DMS53 (cell line): ENCODE results near the gene ZNF683.
"Not testable (repeated sequence)": the region's sequence is repeated elsewhere in the genome, so short reads cannot be mapped to it uniquely, and the experiment has no call there.

Experiments used
- DNase-seq: peaks from one replicate; lab custom pipeline; 2025; lab: John Stamatoyannopoulos, UW

The ZNF683 gene

DNA sequence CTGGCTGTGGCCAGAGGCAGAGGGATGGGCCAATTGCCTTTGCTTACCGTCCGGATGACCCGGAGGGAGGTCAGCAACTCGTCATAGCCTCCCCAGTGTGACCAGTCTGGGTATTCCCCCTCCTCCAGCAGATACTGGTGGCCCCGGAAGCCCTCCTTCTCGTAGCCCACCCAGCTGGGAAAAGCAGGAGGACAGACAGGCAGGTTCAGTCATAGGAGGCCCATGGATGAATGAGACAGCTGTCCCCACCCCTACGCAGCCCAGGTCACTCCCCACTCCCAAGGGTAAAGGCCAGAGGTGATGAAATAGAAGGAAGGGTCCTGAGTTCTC lies 35.4 kb downstream of the ZNF683 start:
- no peak for DNase-seq

DNA sequence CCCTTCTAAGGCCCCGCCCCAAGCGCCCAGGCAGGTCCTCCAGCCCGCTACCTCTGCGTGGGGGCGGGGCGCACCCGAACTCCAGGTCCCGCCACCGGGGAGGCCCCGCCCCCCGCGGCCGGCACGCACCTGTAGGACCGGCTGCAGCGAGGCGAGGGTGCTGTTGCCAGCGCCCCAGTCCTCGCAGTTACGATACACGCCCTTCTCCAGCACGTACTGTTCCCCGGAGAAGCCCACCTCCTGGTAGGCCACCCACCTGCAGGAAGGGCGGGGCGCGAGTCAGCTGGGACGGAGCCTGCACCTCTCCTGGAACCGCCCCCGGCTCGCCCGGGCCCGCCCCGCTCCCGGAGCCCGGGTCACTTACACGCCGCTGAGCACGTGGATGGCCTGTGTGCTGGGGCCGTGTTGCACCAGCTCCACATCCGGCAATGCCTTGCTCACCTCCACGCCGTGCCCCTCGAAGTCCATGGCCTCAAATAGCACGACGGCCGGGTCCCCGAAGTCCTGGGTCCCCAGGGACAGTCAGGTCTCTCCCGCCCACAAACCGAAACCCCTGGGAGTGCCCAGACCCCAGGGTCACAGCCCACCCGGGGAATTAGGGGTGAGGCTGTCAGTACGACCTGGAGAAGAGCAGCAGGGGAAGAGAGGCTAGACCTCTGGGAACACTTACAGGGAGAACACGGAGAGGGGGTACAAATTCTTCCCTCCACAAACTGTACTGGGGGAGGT lies 35.9 kb downstream of the ZNF683 start:
- DNase-seq, result peak; percentile 97

DNA sequence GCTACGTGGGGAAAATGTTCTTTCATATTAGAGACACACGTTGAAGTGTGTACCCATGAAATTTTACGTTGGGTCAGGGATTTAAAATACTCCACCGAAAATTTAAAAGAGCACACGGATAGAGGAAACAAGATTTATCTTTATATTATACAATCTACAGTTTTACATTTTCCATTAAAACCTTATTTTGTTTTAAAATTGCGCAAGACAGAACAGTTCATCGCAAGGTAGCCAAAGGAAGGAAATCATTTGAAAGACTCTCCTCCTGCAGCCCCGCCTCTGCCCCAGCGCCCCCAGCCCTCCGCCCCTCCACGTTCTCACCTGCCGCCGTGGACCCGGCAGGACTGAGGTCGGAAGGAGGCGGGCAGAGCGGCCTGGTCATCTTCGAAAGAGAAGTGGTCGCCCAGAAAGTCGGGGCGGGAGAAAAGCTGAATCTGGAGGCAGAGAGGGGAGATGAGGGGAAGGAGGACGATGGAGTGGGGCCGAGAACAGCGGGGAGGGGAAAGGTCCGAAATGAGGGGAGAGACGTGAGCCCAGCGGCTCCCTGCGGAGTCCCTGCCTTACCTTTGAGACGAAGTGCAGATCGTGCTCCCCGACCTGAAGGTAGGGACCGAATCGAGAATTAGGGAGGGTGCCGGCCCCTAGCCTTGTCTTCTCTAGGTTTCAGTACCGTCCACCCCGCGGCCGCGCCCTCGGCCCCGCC lies 36.6 kb downstream of the ZNF683 start:
- no peak for DNase-seq

DNA sequence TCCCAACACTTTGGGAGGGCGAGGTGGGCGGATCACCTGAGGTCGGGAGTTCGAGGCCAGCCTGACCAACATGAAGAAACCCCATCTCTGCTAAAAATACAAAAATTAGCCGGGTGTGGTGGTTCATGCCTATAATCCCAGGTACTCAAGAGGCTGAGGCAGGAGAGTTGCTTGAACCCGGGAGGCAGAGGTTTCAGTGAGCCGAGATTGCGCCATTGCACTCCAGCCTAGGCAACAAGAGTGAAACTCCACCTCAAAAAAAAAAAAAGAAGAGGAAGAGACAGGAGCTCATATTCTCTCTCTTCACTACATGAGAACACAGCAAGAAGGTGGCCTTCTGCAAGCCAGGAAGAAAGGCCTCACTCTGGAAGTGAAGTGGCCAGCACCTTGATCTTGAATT lies 39.2 kb downstream of the ZNF683 start:
- DNase-seq, result not testable (repeated sequence)

DNA sequence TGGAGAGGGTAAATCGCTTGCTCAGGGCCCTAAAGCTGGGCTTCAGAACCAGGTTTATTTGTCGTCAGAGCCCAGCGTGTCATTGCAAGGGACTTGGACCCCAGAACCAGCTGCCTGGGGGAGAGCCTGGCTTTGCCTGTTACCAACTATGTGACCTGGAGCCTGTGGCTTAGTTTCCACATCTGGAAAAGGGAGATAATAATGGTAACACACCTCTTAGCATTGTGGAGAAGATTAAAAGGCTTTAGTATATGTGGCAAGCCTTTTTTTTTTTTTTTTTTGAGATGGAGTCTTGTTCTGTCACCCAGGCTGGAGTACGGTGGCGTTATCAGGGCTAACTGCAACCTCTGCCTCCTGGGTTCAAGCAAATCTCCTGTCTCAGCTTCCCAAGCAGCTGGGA lies 42.3 kb downstream of the ZNF683 start:
- DNase-seq, result no peak

DNA sequence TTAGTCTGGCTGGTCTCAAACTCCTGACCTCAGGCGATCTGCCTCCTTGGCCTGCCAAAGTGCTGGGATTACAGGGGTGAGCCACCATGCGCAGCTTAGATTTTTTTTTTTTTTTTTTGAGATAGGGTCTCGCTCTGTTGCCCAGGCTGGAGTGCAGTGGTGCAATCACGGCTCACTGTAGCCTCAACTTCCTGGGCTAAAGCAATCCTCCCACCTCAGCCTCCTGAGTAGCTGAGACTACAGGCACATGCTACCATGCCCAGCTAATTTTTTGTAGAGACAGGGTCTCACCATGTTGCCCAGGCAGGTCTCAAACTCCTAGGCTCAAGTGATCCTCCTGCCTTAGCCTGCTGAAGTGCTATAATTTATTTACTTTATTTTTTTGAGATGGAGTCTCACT lies 43.2 kb downstream of the ZNF683 start:
- DNase-seq, result not testable (repeated sequence)

DNA sequence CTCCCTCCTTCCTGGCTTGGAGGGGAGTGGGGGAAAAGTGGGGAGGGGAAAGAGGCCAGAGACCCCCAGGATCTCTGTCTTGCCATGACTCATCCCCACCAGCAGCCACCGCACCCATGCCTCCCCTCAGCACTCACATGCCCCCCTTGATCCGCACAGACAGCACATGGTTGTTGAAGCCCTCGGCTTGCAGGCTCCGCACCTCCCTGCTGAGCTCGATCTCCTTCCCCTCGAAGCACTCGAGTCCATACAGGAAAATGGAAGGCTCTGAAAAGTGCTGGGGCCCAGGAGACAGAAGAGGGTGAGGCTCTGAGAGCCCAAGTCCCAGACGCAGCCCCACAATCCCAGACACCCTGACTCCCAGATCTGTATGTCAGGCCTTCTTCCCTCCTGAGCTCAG lies 44.0 kb downstream of the ZNF683 start:
- peak; percentile 29 for DNase-seq

DNA sequence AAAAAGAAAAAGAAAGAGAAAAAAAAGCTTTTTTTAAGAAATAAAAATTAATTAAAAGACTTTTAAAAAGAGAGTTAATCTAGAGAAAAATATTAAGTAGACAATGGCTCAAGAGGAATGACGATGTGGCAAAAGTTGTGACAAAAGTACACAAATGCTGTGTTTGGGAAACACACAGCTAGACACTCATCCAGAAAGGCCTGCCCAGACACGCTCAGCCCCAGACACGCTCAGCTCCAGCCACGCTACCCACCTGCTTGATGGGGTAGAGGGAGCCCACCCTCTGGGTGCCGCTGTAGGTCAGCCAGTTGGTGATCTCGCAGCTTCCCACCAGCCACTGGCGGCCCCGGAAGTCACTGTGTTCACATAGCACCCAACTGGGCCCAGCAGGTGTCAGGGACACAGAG lies 44.6 kb downstream of the ZNF683 start:
- DNase-seq, result peak; percentile 96

DNA sequence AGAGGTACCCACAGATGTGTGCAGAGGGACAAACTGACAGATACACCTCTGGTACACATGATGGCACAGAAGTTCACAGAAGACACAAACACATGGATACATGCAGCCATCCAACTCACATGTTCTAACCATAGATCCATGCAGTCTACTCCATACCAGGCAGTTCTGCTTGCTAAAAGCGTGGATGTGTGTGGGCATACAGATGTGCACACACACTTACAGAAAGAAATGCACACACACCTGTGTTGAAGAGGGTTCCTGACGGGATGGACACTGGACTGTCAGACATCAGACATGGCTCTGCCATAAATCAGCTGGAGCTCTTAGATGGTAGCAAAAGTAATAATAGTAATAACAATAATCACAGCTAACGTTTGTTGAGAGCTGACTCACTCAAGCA lies 48.0 kb downstream of the ZNF683 start:
- DNase-seq, result no peak

DNA sequence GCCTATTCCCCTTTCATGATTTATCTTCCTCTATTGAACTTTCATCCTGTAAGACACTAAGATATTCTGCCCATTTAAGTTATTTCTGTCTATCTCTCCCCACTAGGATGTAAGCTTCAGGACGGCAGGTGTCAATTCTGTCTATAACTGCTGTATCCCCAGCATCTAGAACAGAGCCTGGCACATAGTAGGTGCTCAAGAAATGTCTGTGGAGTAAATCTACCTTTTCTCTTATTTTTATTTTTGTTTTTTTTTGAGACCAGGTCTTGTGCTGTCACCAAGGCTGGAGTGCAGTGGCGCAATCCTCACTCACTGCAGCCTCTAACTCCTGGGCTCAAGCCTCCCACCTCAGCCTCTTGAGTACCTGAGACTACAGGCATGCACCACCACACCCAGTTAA lies 49.2 kb downstream of the ZNF683 start:
- no peak for DNase-seq

DNA sequence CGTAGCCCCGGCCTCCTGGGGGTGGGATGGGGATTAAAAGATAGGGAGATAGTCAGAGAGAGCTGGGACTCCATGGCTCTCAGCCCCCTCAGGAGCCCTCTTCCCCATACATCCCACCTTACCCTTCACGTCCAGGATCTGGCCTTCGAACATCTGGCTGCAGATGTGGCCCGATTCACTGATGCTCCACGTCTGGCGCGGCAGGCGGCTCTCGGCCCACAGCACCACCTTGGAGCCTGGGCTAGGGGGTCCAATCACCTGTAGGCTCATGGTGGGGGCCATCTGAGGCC lies 50.6 kb downstream of the ZNF683 start:
- no peak for DNase-seq

DNA sequence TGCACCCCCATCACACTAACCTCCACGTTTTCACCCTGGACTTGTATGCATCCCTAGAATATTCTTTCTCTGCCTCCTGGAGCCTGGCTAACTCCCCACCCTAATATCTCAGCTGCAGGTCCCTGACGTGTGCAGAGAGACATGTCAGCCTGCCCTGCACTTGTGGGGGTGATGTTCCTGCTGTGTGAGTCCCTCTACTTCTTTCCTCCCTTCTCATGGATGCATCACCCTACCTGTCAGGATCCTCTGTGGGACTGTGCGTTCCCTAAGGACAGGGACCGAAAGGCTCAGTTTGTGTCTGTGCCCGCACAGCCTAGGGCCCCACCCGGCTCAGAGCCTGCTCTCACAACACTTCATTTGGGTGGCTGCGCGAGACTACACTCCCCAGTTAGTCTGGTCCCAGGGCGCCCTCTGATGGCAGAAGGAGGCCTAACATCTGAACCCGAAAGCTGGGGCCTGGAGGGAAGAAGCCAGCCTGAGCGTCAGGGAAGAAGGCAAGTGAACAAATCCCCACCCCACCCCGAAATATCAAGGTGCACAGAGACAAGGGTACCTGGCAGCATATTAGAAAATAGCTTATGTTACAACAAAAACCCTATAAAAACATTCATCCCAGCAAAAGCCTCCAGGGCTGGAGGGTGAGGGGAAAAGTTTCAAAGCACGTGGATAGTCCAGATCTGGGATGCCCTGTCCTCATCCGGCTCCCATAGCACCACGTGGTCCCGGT lies 51.1 kb downstream of the ZNF683 start:
- DNase-seq, result peak; percentile 90

DNA sequence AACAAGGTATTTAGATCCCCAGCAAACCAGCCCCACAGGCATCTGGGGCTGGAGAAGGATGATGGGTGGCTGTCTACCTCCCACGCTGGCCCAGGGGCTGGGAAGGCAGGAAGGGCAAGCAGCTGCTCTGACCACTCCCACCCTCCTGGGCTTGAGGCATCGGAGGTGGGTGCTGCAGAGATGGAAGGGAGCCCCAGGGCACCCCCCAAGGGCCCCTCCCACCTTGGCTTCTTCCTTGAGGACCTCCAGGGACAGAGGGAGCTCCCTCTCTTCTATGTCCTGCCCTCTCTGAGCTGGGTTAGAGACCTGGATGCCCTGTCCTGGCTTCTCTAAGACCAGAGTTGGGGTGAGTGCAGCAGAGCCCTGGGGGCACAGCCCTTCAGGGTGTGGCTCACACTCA lies 51.7 kb downstream of the ZNF683 start:
- DNase-seq, result no peak

DNA sequence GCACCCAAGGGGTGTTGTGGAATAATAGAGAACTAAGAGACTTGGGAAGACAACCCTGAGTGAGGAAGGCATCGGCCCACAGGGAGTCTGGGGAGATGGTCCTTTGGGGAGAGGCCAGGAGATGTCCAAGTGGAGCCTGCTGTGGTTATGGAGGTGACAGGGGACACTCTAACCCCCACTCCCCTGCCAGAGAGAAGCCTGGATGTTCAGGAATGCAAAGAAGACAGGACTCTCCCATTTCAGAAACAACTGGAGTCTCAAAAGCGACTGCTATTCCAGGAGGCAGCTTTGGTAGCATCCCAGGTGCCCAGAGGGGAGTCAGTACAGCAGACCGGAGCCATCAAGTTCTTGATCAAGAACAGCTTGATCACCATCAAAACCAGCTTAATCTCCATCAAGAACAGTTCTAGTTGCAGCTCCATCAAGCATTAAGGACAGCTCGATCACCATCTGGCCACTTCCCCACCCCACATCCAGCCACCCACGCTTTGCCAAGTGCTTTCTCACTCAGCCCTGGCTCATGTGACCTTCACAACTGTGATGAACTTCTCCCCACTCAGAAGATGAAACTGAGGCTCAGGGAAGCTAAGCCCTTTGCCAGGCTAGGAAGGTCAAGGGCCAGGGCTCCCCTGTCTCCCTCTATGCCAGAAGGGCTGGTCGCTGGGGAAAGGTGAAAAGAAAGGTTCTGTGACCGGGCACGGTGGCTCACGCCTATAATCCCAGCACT lies 54.0 kb downstream of the ZNF683 start:
- no peak for DNase-seq

DNA sequence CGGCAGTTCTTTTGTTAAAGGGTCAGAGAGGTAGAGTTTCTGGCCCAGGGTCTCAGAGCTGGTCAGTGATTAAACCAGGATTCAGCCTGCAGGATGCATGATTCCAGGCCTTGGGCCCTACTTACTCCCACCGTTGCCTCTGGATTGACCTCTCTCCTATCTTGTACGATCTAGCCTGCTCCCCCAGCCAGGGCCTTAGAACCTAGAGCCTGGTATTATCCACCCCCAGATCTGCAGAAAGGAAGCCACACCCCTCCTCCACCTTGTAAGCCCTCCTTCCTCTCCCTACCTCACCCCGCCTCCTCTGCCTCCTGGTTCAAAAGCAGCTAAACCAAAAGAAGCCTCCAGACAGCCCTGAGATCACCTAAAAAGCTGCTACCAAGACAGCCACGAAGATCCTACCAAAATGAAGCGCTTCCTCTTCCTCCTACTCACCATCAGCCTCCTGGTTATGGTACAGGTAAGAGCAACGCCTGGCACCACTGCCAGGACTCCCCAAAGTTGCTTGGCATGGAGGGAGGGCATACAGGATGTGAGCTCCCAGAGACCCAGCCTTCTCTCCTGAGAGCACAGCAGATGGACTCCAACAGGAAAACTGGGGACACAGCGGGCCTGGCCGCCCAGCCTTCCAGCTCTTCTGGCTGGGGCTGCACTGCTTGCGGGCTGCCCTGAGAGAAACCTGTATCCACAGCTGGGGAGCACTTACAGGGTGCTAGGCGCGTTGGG lies 54.8 kb downstream of the ZNF683 start, which contains the start of gene CD52:
CD52 (plus strand) TSS at position 347 of the 726 bp plus-strand sequence; CDS start at position 407, 60 bp downstream.
- DNase-seq, result no peak

DNA sequence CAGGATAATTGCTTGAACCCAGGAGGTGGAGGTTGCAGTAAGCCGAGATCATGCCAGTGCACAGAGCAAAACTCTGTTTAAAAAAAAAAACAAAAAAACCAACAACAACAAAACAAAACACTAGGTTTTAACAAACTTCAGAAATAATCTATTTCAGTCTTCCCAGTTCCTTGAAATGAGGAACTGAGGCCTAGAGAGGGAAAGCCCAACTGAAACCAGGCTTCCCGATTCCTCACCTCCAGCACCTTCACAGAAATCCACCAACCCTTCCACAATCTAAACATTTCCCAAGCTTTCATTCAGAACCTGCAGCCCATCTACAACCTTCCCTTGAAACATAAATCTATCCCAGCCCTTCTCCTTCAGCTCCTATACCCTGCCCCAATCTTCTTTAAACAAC lies 55.4 kb downstream of the ZNF683 start:
- no peak for DNase-seq

DNA sequence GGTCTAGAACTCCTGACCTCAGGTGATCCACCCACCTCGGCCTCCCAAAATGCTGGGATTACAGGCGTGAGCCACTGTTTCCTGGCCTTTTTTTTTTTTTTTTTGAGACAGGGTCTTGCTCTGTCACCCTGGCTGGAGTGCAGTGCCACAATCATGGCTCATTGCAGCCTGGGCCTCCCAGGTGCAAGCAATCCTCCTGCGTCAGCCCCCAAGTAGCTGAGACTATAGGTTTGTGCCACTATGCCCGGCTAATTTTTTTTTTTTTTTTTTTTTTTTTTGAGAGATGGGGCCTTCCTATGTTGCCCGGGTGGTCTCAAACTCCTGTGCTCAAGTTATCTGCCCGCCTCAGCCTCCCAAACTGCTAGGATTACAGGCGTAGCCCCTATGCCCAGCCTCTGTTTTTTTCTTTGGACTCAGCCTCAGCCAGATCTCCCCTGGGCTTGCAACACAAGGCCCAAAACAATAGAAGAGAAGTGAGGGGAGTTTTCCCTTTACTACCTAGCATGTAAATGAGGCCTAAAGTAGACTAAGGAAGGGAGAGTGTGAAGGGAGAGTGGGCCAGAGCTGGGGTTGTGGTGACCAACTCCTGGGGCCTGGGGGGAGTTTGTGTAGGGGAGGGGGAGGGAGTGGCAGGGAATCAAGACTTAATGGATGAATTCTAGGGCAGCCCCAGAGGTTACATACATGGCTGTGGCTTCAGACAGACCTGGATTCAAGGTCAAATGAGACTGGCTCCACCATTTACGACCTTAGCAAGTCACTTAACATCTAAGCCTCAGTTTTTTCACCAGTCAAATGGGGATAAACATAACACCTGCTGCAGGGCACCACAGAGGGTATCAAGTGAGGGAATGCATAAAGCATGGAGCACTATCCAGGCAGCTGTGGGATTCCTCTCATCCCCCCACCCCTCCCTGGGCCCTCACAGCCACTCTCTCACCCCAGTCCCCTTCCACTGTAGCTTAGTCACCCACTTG lies 56.4 kb downstream of the ZNF683 start:
- DNase-seq, result no peak

DNA sequence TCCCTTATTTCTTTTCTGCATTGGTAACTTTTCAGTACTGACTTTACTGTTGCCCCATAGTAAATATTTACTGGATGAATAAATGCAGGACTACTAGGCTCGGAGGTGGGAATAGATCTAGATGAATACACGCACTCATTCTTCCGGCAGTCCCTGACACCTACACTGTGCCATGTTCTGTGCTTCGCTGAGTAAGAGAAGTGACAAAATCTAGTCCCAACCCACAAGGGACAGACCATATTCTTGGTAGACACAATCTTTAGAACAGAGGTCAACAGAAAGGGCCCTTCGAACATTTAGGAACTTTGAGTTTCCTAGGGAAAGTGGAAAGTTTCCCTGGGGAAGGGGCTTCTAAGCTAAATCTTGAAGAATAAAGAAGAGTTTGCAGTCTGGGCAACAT lies 58.0 kb downstream of the ZNF683 start:
- DNase-seq, result no peak
